Uterus (tissue), 4 donors: ENCODE measurements around the gene EXOC3L2. TPM values are rescaled to one million over a fixed set of nuclear protein-coding genes. Genes with fewer than 3 reads are reported as not detected.

Experiments used
- DNase-seq, 2 donors: peaks; one replicate each; pipeline ENCODE4 v3.0.0-alpha.2; 2019 to 2020
- H3K27ac ChIP-seq, 2 donors: fragments of 200-600 bp; sonication (generic); 1 replicate in 1 of 2; 2 replicates in 1 of 2; pipeline ENCODE4 v1.5.1; 2016 to 2018
- H3K27me3 ChIP-seq, 2 donors: fragments of 200-600 bp; sonication (generic); one replicate each; pipeline ENCODE4 v1.5.1; 2018 to 2019; ENCODE audit warnings: control low read depth in 1 of 2
- H3K36me3 ChIP-seq, 2 donors: fragments of 200-600 bp; sonication (generic); one replicate each; pipeline ENCODE4 v1.5.1; 2019; ENCODE audit warnings: control low read depth in 1 of 2
- H3K4me1 ChIP-seq, 2 donors: fragments of 200-600 bp; sonication (generic); one replicate each; pipeline ENCODE4 v1.5.1; 2018 to 2019; ENCODE audit warnings: control low read depth in 1 of 2
- H3K4me3 ChIP-seq, 2 donors: fragments of 200-600 bp; sonication (generic); 1 replicate in 1 of 2; 2 replicates in 1 of 2; pipeline ENCODE4 v1.5.1; 2018 to 2019; ENCODE audit warnings: mild to moderate bottlenecking in 1 of 2
- H3K9me3 ChIP-seq, 2 donors: fragments of 200-600 bp; sonication (generic); one replicate each; pipeline ENCODE4 v1.5.1; 2019; ENCODE audit warnings: control low read depth in 1 of 2
- POLR2A ChIP-seq, 2 donors: fragments of 450-650 bp; IDR thresholded peaks; one replicate each; pipeline ENCODE4 v1.6.1; 2016; ENCODE audit warnings: antibody characterized with exemption in 2 of 2, mild to moderate bottlenecking in 1 of 2, moderate library complexity in 1 of 2
- intact Hi-C: fragments of 100-400 bp; cut with DNase I; formaldehyde crosslinking; loops from one replicate; pipeline ENCODE4 v1.15.1; 2023; ENCODE audit warnings: low total_unique reads
- total RNA-seq, 4 donors: library from RNA; depleted of rRNA in 3 of 4; stranded (reverse); fragments of >200 nt in 3 of 4; gene quantifications; one replicate each; pipeline versions ENCODE4 v1.1.0 to v1.2.4, GENCODE V29; 2014 to 2023
- TF ChIP-seq, protein P1 (sequence below), 4 experiments: fragments of 200-600 bp in 2 of 4; fragments of 450-650 bp in 2 of 4; sonication (generic) in 2 of 4; IDR thresholded peaks; one replicate each; pipeline ENCODE4 v1.5.1; 2016 to 2019; ENCODE audit warnings: antibody characterized with exemption in 4 of 4, mild to moderate bottlenecking in 2 of 4, moderate library complexity in 1 of 4
- donor health status: DM: yes; HTN: yes; CAD: no.

Gene EXOC3L2
- total RNA-seq, 4 donors from 2014 or later = 2.4 to 7.2 (median 6.4) TPM

DNA sequence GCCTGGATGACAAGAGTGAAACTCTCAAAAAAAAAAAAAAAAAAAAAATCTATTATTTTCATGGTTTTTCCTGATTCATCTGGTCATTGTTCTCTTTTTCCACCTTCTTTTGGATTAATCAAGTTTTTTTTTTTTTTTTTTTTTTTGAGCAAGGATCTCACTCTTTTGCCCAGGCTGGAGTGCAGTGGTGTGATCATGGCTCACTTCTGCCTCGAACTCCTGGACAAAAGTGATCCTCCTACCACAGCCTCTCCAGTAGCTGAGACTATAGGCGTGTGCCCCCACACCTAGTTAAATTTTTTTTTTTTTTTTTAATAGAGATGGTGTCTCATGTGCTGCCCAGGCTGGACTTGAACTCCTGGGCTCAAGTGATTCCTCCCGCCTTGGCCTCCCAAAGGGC is 38.9 kb downstream of the EXOC3L2 start:
- no peak overlapping the region for H3K27ac ChIP-seq
- no peaks in the 10 kb centered on the region for H3K9me3 ChIP-seq
- intact Hi-C loops = no loop called here
- no peak for TF ChIP-seq POLR2A (IDR thresholded peaks at IDR 0.05)
- TF ChIP-seq, protein P1, sequence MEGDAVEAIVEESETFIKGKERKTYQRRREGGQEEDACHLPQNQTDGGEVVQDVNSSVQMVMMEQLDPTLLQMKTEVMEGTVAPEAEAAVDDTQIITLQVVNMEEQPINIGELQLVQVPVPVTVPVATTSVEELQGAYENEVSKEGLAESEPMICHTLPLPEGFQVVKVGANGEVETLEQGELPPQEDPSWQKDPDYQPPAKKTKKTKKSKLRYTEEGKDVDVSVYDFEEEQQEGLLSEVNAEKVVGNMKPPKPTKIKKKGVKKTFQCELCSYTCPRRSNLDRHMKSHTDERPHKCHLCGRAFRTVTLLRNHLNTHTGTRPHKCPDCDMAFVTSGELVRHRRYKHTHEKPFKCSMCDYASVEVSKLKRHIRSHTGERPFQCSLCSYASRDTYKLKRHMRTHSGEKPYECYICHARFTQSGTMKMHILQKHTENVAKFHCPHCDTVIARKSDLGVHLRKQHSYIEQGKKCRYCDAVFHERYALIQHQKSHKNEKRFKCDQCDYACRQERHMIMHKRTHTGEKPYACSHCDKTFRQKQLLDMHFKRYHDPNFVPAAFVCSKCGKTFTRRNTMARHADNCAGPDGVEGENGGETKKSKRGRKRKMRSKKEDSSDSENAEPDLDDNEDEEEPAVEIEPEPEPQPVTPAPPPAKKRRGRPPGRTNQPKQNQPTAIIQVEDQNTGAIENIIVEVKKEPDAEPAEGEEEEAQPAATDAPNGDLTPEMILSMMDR (IDR thresholded peaks at IDR 0.05) = no peak
- H3K36me3 ChIP-seq = no peaks in the 10 kb centered on the region
- no peaks in the 10 kb centered on the region for H3K4me1 ChIP-seq
- no peaks in the 10 kb centered on the region for H3K27me3 ChIP-seq
- no peak for DNase-seq
- no peak overlapping the region for H3K4me3 ChIP-seq

DNA sequence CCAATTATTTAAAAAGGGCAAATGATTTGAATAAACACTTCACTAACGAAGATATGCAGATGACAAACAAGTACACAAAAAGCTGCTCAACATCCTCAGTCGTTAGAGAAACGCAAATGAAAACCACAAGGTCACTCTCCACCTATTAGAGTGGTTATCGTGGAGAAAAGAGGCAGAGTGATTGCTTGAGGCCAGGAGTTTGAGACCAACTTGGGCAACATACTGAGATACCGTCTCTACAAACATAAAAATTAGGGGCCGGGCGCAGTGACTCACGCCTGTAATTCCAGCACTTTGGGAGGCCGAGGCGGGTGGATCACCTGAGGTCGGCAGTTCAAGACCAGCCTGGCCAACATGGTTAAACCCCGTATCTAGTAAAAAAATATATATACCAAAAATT is 39.4 kb downstream of the EXOC3L2 start:
- no peaks in the 10 kb centered on the region for H3K27me3 ChIP-seq
- no peak overlapping the region for H3K27ac ChIP-seq
- H3K9me3 ChIP-seq = no peaks in the 10 kb centered on the region
- no peak for DNase-seq
- no peak overlapping the region for H3K4me3 ChIP-seq
- H3K4me1 ChIP-seq = no peaks in the 10 kb centered on the region
- TF ChIP-seq, protein P1 (IDR thresholded peaks at IDR 0.05) = no peak
- TF ChIP-seq POLR2A (IDR thresholded peaks at IDR 0.05) = no peak
- no peaks in the 10 kb centered on the region for H3K36me3 ChIP-seq
- intact Hi-C loops = no loop called here

DNA sequence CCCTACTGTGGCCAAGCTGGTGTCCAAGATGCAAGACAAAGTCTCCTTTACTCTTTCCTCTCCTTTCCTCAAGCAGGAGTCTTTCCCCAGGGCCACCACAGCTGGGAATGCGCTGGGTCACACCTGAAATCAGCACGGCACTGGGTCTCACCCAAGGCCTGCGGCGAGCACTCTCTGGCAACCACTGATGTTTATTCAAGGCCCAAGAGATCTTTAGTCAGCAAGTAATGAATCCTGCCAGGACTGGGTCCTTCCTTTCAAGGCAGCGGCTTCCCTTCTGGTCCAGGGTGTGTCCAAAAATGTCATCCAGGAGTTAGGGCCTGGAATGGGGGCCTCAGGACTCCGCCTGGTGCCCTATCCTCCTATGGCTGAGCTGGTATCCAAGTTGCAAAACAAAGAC is 42.6 kb downstream of the EXOC3L2 start:
- TF ChIP-seq, protein P1 (IDR thresholded peaks at IDR 0.05) = no peak
- TF ChIP-seq POLR2A (IDR thresholded peaks at IDR 0.05) = no peak
- intact Hi-C loops = no loop called here

DNA sequence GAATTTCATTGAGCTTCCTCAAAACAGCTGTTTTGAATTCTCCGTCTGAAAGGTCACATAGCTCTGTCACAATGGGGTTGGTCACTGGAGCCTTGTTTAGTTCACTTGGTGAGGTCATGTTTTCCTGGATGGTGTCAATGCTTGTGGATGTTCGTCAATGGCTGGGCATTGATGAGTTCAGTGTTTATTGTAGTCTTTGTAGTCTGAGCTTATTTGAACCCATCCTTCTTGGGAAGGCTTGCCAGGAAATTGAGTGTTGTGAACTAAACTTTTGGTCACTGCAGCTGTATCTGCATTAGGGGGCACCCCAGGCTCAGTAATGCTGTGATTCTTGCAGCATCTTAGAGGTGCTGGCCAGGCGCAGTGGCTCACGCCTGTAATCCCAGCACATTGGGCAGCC is 44.6 kb downstream of the EXOC3L2 start:
- no peak for TF ChIP-seq POLR2A (IDR thresholded peaks at IDR 0.05)
- TF ChIP-seq, protein P1 (IDR thresholded peaks at IDR 0.05) = peak in 2 of 4 experiments; percentile 38 to 66
- intact Hi-C loops = no loop called here
- DNase-seq = peak in 1 of 2 donors; percentile 30

More for the DNA sequence above, 42.6 kb downstream of the EXOC3L2 start:
- Histone ChIP-seq H3K4me1 (no peaks in the 10 kb centered on the region), H3K36me3 (no peaks in the 10 kb centered on the region), H3K27ac (no peak overlapping the region), H3K4me3 (no peak overlapping the region), H3K27me3 (no peaks in the 10 kb centered on the region), H3K9me3 (no peaks in the 10 kb centered on the region)
- DNase-seq = no peak

DNA sequence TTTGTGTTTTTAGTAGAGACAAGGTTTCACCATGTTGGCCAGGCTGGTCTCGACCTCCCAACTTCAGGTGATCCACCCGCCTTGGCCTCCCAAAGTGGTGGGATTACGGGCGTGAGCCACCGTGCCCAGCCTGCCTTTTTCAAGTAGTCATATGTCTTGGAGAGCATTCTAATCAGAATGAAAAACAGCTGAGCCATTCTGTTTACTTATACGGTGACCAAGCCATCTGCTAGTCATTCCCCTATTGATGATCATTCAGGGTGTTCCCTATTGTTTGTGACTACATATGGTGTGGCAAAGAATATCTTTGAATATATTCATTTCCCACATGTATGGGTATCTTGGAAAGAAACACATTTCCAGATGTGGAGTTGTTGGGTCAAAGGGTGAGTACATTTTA is 49.4 kb downstream of the EXOC3L2 start:
- Histone ChIP-seq H3K4me3 (no peak overlapping the region), H3K27ac (no peak overlapping the region), H3K4me1 (no peaks in the 10 kb centered on the region), H3K27me3 (no peaks in the 10 kb centered on the region), H3K36me3 (no peaks in the 10 kb centered on the region), H3K9me3 (no peaks in the 10 kb centered on the region)
- DNase-seq = no peak
- intact Hi-C loops = no loop called here
- no peak for TF ChIP-seq POLR2A (IDR thresholded peaks at IDR 0.05)
- TF ChIP-seq, protein P1 (IDR thresholded peaks at IDR 0.05) = no peak

More for the DNA sequence above, 44.6 kb downstream of the EXOC3L2 start:
- Histone ChIP-seq H3K4me3 (no peak overlapping the region), H3K27ac (no peak overlapping the region), H3K27me3 (no peaks in the 10 kb centered on the region), H3K4me1 (no peaks in the 10 kb centered on the region), H3K36me3 (no peaks in the 10 kb centered on the region), H3K9me3 (no peaks in the 10 kb centered on the region)
